ENCODE measurements around the gene LCE3D.

- TF ChIP-seq POLR2A (IDR thresholded peaks at IDR 0.05) = no peak
- no peak for TF ChIP-seq CTCF (IDR thresholded peaks at IDR 0.05)
Measured at GRCh38 chr1:152533327-152533938, 46.9 kb downstream of the LCE3D start.

All from ovary (tissue), 3 donors.